GM18909 (cell line): Measurements from ENCODE around the gene ACOX1.

Experiments
- ATAC-seq: cut with Tn5 transposase; IDR thresholded peaks from one replicate; pipeline ENCODE4 v1.9.1; 2021; ENCODE audit warnings: mild to moderate bottlenecking; ENCODE audit not compliant: unreplicated experiment, poor library complexity

ACOX1 gene

GRCh38 chr17:75978938-75979704 lies at the start of gene ACOX1, which contains the start of gene TEN1:
Gene ACOX1, minus strand, starts transcription at chr17:75979166. Its CDS starts 93 bp downstream, at chr17:75979073.
Gene TEN1, plus strand, starts transcription at chr17:75979240. Its CDS starts 6,953 bp downstream, at chr17:75986193.
- ATAC-seq = peak; percentile 93

- ATAC-seq = no peak
These were observed 48.3 kb upstream of the ACOX1 start, which contains the start of gene EVPL for GRCh38 chr17:76027159-76027839. Gene EVPL, minus strand, starts transcription at chr17:76027306. Its CDS starts 108 bp downstream, at chr17:76027198.

GRCh38 chr17:76026714-76027158 lies 47.8 kb upstream of the ACOX1 start:
- no peak for ATAC-seq

- ATAC-seq = no peak
These were observed 46.3 kb upstream of the ACOX1 start for GRCh38 chr17:76025294-76025693.

- ATAC-seq = no peak
These were observed 45.4 kb upstream of the ACOX1 start for GRCh38 chr17:76024353-76024752.

- ATAC-seq = no peak
These were observed 44.9 kb upstream of the ACOX1 start for GRCh38 chr17:76023900-76024237.

- no peak for ATAC-seq
These were observed 44.3 kb upstream of the ACOX1 start for GRCh38 chr17:76022973-76023899.

- ATAC-seq = no peak
These were observed 43.3 kb upstream of the ACOX1 start for GRCh38 chr17:76022285-76022684.

- ATAC-seq = no peak
These were observed 41.0 kb upstream of the ACOX1 start for GRCh38 chr17:76019833-76020467.

GRCh38 chr17:76018801-76019200 lies 39.8 kb upstream of the ACOX1 start:
- no peak for ATAC-seq

GRCh38 chr17:76018340-76018680 lies 39.3 kb upstream of the ACOX1 start:
- ATAC-seq = no peak

- ATAC-seq = no peak
These were observed 38.7 kb upstream of the ACOX1 start for GRCh38 chr17:76017481-76018339.

GRCh38 chr17:76014925-76015261 lies 35.9 kb upstream of the ACOX1 start:
- ATAC-seq = no peak

- peak; percentile 44 for ATAC-seq
These were observed 35.3 kb upstream of the ACOX1 start for GRCh38 chr17:76014100-76014924.

- ATAC-seq = no peak
These were observed 34.5 kb upstream of the ACOX1 start for GRCh38 chr17:76013377-76013932.

- no peak for ATAC-seq
These were observed 33.0 kb upstream of the ACOX1 start for GRCh38 chr17:76011951-76012350.

- no peak for ATAC-seq
These were observed 31.1 kb upstream of the ACOX1 start for GRCh38 chr17:76009969-76010661.

- ATAC-seq = no peak
These were observed 30.5 kb upstream of the ACOX1 start for GRCh38 chr17:76009447-76009846.
